Esophagus squamous epithelium (tissue), 4 donors: ENCODE measurements around the gene PRPH.

ENCODE experiments used
- POLR2A ChIP-seq, 4 donors: fragments of 450-650 bp; IDR thresholded peaks; one replicate each; pipeline ENCODE4 v1.6.1; 2017; ENCODE audit warnings: antibody characterized with exemption in 4 of 4, mild to moderate bottlenecking in 4 of 4, moderate library complexity in 3 of 4
- TF ChIP-seq, protein P1 (sequence below), 6 experiments: fragments of 450-650 bp in 4 of 6; fragments of 200-600 bp in 2 of 6; sonication (generic) in 2 of 6; IDR thresholded peaks; one replicate each; pipeline ENCODE4 v1.5.1; 2016 to 2019; ENCODE audit warnings: antibody characterized with exemption in 6 of 6, mild to moderate bottlenecking in 4 of 6, moderate library complexity in 4 of 6

DNA sequence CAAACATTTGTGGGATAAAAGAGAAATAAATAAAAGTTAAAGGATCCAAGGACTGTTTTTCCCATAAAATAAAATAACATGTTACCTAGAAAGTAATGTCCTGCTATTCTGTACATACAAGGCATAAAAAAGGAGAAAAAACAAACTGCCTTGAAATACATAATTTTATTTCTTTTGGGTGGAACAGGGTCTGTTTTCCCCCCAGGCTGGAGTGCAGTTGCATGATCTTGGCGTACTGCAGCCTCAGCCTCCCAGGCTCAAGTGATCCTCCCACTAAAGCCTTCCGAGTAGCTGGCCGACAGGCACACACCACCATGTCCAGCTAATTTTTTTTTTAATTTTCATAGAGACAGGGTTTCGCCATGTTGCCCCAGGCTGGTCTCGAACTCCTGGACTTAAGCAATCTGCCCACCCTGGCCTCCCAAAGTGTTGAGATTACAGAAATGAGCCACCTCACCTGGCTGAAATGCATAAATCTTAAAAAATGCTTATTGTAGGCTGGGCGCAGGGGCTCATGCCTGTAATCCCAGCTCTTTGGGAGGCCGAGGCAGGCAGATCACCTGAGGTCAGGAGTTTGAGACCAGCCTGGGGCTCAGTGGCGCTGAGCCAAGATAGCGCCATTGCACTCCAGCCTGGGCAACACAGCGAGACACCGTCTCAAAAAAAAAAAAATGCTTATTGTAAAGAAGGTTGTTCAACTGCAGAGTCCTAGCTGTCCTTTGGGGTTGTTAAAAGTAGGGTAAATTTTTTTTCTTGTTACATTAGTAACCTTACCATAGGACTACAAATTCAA is 34.2 kb upstream of the PRPH start:
- TF ChIP-seq, protein P1, sequence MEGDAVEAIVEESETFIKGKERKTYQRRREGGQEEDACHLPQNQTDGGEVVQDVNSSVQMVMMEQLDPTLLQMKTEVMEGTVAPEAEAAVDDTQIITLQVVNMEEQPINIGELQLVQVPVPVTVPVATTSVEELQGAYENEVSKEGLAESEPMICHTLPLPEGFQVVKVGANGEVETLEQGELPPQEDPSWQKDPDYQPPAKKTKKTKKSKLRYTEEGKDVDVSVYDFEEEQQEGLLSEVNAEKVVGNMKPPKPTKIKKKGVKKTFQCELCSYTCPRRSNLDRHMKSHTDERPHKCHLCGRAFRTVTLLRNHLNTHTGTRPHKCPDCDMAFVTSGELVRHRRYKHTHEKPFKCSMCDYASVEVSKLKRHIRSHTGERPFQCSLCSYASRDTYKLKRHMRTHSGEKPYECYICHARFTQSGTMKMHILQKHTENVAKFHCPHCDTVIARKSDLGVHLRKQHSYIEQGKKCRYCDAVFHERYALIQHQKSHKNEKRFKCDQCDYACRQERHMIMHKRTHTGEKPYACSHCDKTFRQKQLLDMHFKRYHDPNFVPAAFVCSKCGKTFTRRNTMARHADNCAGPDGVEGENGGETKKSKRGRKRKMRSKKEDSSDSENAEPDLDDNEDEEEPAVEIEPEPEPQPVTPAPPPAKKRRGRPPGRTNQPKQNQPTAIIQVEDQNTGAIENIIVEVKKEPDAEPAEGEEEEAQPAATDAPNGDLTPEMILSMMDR (IDR thresholded peaks at IDR 0.05) = no peak
- TF ChIP-seq POLR2A (IDR thresholded peaks at IDR 0.05) = no peak
